ENCODE results near the gene CPEB4. TPM values are rescaled to one million over a fixed set of nuclear protein-coding genes. Genes with fewer than 3 reads are reported as not detected.

CPEB4 gene
- total RNA-seq, 1 experiment from 2014 or later, result 8.7 TPM

GRCh38 chr5:173868096-173868880, 19.9 kb upstream of the CPEB4 start:
- H3K23ac ChIP-seq (ENCODE audit: insufficient read length, low read depth, low read length), result no peak overlapping the region
- H2BK15ac ChIP-seq (ENCODE audit: low read depth, low read length), result no peak overlapping the region
- Mint-ChIP-seq H3K4me1 (peaks cover 9 to 19% of the 10 kb centered on the region in 2 experiments), H3K27me3 (ENCODE audit: low read depth) (no peaks in the 10 kb centered on the region), H3K9me3 (peaks cover 0 to 10% of the 10 kb centered on the region in 2 experiments; a peak in 2 of 5 replicates), H3K27ac (no peak overlapping the region; a peak in 2 of 7 replicates), H3K4me3 (no peak overlapping the region), H3K36me3 (ENCODE audit: insufficient read depth in 1 of 3, low read depth in 3 of 3) (peaks cover 0 to 4% (median 0%) of the 10 kb centered on the region in 3 experiments; a peak in 2 of 7 replicates)
- H2AFZ ChIP-seq (ENCODE audit: low read length), result no peak overlapping the region
- no CpG with 5 or more reads among the region's 7 CpGs for WGBS (ENCODE audit: extremely low coverage, insufficient read length, low lambda C conversion rate)
- no peak overlapping the region for H2BK12ac ChIP-seq (ENCODE audit: insufficient read length, low read depth, low read length)
- H4K8ac ChIP-seq (replicated peaks; ENCODE audit: insufficient read length, low read depth, low read length), result no peak overlapping the region
- no peaks in the 10 kb centered on the region for H3K9me3 ChIP-seq (ENCODE audit: control insufficient read depth, low read depth, low read length)
- H3T11ph ChIP-seq (ENCODE audit: low read length), result no peak overlapping the region
- H2BK20ac ChIP-seq (ENCODE audit: low read depth, low read length, poor library complexity, severe bottlenecking), result no peak overlapping the region
- H2BK5ac ChIP-seq (ENCODE audit: insufficient read length, low read length), result no peak overlapping the region
- H3K23me2 ChIP-seq (ENCODE audit: insufficient read length, low read depth, low read length, poor library complexity, severe bottlenecking), result no peaks in the 10 kb centered on the region
- no peak overlapping the region for H3K9ac ChIP-seq (ENCODE audit: extremely low read depth, insufficient read length, low read length)
- no peak overlapping the region for H4K5ac ChIP-seq (ENCODE audit: insufficient read length, low read depth, low read length)
- no peaks in the 10 kb centered on the region for H3K79me1 ChIP-seq (ENCODE audit: insufficient read depth, low read depth, low read length, poor library complexity, severe bottlenecking)
- DNase-seq, result no peak
- no peaks in the 10 kb centered on the region for H4K20me1 ChIP-seq (ENCODE audit: control insufficient read depth, insufficient read depth, insufficient read length)
- TF ChIP-seq, protein P1, sequence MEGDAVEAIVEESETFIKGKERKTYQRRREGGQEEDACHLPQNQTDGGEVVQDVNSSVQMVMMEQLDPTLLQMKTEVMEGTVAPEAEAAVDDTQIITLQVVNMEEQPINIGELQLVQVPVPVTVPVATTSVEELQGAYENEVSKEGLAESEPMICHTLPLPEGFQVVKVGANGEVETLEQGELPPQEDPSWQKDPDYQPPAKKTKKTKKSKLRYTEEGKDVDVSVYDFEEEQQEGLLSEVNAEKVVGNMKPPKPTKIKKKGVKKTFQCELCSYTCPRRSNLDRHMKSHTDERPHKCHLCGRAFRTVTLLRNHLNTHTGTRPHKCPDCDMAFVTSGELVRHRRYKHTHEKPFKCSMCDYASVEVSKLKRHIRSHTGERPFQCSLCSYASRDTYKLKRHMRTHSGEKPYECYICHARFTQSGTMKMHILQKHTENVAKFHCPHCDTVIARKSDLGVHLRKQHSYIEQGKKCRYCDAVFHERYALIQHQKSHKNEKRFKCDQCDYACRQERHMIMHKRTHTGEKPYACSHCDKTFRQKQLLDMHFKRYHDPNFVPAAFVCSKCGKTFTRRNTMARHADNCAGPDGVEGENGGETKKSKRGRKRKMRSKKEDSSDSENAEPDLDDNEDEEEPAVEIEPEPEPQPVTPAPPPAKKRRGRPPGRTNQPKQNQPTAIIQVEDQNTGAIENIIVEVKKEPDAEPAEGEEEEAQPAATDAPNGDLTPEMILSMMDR (conservative IDR thresholded peaks at IDR 0.05), result no peak
- H2BK120ac ChIP-seq (ENCODE audit: low read depth, low read length, poor library complexity, severe bottlenecking), result no peak overlapping the region
- no peaks in the 10 kb centered on the region; the same call in 1 of the 2 replicates for H3K4me1 ChIP-seq (ENCODE audit: insufficient read depth, low read length)
- no peak overlapping the region for H3K14ac ChIP-seq (ENCODE audit: insufficient read depth, low read length)
- no peak overlapping the region for H3K18ac ChIP-seq (ENCODE audit: insufficient read length, low read depth, low read length)
- H3K4ac ChIP-seq (ENCODE audit: low read depth, low read length), result no peak overlapping the region
- no peak overlapping the region for H3K4me2 ChIP-seq (ENCODE audit: insufficient read depth, insufficient read length, low read length)
- H3K27ac ChIP-seq (ENCODE audit: insufficient read length, low read depth, low read length), result no peak overlapping the region
- no peak overlapping the region for H2AK5ac ChIP-seq (ENCODE audit: insufficient read length, low read length)
- H3K27me3 ChIP-seq (ENCODE audit: insufficient read depth, low read length), result no peaks in the 10 kb centered on the region
- no peaks in the 10 kb centered on the region for H3K79me2 ChIP-seq (ENCODE audit: insufficient read depth, low read length)
- H4K91ac ChIP-seq (ENCODE audit: insufficient read length, low read depth, low read length), result no peak overlapping the region
- no peak overlapping the region for H3K56ac ChIP-seq (ENCODE audit: insufficient read length, low read depth, low read length)

Data from H9 (cell line).